Left cardiac atrium (tissue), 4 donors: ENCODE measurements around the gene NAA38. TPM values are rescaled to one million over a fixed set of nuclear protein-coding genes. Genes with fewer than 3 reads are reported as not detected.

ENCODE experiments used
- ATAC-seq, 2 donors: fragments of 200-7000 bp; cut with Tn5 transposase; one replicate each; pipeline ENCODE4 v1.9.1; 2020; ENCODE audit warnings: mild to moderate bottlenecking in 2 of 2, moderate library complexity in 2 of 2
- DNase-seq: peaks from one replicate; pipeline ENCODE4 v3.0.0-alpha.2; 2020
- intact Hi-C, 2 donors: fragments of 100-400 bp; cut with DNase I; formaldehyde crosslinking; loops; one replicate each; pipeline versions ENCODE4 v1.14.1 to v1.15.1; 2022 to 2023
- total RNA-seq, 2 donors: library from RNA; stranded (reverse); fragmentation: NEBNext Ultra II Directional; extraction: Animal tissue kit (Norgen Biotek cat#: 25700); gene quantifications; one replicate each; pipeline ENCODE4 v1.2.1, GENCODE V29; 2021
- donor health status: DM: no; HTN: yes; CAD: no.
- donor health status: DM: no; HTN: yes; CAD: no; lungs with severe emphysema.
- donor health status: DM: yes; HTN: yes; CAD: no.
- donor health status: Dilated cardiomyopathy.

The NAA38 gene
- total RNA-seq, 2 donors from 2014 or later: 66.9 to 83.1 TPM

DNA sequence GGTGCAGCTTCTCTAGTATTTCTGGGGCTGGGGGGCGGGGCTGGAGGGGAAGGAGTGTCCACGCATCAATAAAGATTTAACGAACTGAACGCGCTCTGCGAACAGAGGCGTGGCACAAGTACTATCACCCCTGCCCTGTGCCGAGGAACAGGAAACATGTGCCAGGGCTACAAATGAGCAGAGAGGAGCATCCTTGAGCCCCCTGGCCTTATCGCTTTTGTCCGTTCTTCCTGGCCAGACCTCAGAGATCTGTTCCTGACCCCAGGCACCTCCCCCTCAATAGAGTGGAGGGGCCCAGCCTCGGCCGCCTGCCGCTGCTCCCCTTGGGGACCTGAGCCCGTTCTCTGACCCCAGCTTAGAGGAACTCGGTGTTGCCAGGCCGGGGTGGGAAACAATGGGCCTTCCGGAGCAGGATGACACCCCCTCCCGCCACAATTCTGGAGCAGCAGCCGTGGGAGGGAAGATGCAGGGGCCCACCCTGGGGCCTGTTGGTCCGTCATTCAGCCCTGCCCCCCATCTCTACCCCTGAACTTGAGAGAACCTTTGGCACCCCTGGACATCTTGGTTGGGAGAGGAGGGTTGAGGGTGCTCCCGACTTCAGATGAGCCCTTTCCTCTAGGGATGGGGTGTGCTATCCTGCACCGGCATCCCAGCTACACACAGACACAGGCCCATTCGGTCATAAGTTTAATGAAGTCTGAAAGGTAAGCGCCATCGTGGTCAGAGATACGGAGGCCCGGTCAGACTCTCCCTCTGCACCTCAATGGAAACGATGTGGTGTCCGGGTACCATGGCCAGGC is 1.1 kb downstream of the NAA38 start:
- peak; percentile 86 for DNase-seq
- intact Hi-C loops: loop anchor here in 1 of 2 donors (5.0 kb wide), 1 partner anchor 34 kb away; no protein-coding TSS in a partner anchor
- ATAC-seq: peak; percentile 0 to 3

- no peak for ATAC-seq
- DNase-seq: peak; percentile 60
- intact Hi-C loops: loop anchor here in 1 of 2 donors (5.0 kb wide), 1 partner anchor 33 kb away; no protein-coding TSS in a partner anchor
Observed at GRCh38 chr17:7855660-7856010, 1.7 kb downstream of the NAA38 start.

DNA sequence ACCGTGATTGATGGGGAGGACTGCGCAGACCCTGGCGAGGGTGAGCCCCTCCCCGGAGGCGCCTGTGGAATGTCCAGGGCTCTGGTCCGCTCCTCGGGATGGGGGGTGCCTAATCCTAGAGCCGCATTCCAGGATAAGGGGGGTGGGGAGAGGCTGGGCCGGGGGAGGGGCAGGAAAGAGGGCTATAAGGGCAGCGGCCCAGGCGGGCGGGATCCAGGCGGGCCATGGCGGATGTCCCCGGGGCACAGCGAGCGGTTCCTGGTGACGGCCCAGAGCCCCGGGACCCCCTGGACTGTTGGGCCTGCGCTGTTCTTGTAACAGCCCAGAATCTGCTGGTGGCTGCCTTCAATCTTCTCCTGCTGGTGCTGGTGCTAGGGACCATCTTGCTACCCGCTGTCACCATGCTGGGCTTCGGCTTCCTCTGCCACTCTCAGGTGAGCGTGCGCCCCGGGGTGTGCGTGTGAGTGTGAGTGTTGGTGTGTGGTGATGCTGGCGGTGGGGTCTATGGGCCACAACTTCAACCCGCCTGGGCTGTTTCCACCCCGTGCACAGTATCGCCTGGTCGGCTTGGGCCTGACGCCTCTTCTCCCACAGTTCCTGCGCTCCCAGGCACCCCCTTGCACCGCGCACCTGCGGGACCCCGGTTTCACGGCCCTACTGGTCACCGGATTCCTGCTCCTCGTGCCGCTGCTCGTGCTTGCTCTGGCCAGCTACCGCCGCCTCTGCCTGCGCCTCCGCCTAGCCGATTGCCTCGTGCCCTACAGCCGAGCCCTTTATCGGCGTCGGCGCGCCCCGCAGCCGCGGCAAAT is 2.3 kb downstream of the NAA38 start, which contains the start of gene TMEM88:
Gene TMEM88 (plus strand): TSS at position 216 of the 809 bp plus-strand sequence. CDS start 9 bp downstream, at position 225.
- DNase-seq (peak; percentile 54), ATAC-seq (no peak)
- intact Hi-C loops: loop anchor here in 1 of 2 donors (5.0 kb wide), 1 partner anchor 33 kb away; no protein-coding TSS in a partner anchor

- intact Hi-C loops: no loop called here
Observed at GRCh38 chr17:7854078-7854777, 3.1 kb downstream of the NAA38 start.

DNA sequence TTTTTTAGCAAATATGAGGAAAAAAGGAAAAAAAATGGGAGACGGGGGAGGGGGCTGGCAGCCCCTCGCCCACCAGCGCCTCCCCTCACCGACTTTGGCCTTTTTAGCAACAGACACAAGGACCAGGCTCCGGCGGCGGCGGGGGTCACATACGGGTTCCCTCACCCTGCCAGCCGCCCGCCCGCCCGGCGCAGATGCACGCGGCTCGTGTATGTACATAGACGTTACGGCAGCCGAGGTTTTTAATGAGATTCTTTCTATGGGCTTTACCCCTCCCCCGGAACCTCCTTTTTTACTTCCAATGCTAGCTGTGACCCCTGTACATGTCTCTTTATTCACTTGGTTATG is 3.7 kb downstream of the NAA38 start:
- intact Hi-C loops: loop anchor here in 1 of 2 donors (2.0 kb wide), 1 partner anchor 29 kb away; no protein-coding TSS in a partner anchor
- ATAC-seq (no peak), DNase-seq (peak; percentile 24)

More at GRCh38 chr17:7854078-7854777, 3.1 kb downstream of the NAA38 start:
- DNase-seq (peak; percentile 34), ATAC-seq (no peak)

- intact Hi-C loops: loop anchor here in 1 of 2 donors (2.0 kb wide), 1 partner anchor 28 kb away; no protein-coding TSS in a partner anchor
- ATAC-seq (no peak), DNase-seq (peak; percentile 31)
Observed at GRCh38 chr17:7852919-7853690, 4.3 kb downstream of the NAA38 start.

GRCh38 chr17:7852262-7852670 is 5.1 kb downstream of the NAA38 start:
- intact Hi-C loops: loop anchor here in 1 of 2 donors (2.0 kb wide), 1 partner anchor 27 kb away; no protein-coding TSS in a partner anchor
- no peak for ATAC-seq
- DNase-seq: peak; percentile 25

GRCh38 chr17:7851438-7852261 is 5.7 kb downstream of the NAA38 start:
- peak; percentile 93 for DNase-seq
- intact Hi-C loops: loop anchor here in 1 of 2 donors (2.0 kb wide), 1 partner anchor 27 kb away; no protein-coding TSS in a partner anchor

GRCh38 chr17:7850701-7851437 is 6.5 kb downstream of the NAA38 start:
- DNase-seq (peak; percentile 34), ATAC-seq (no peak)
- intact Hi-C loops: no loop called here

More at GRCh38 chr17:7851438-7852261, 5.7 kb downstream of the NAA38 start:
- ATAC-seq: peak; percentile 71 to 75

DNA sequence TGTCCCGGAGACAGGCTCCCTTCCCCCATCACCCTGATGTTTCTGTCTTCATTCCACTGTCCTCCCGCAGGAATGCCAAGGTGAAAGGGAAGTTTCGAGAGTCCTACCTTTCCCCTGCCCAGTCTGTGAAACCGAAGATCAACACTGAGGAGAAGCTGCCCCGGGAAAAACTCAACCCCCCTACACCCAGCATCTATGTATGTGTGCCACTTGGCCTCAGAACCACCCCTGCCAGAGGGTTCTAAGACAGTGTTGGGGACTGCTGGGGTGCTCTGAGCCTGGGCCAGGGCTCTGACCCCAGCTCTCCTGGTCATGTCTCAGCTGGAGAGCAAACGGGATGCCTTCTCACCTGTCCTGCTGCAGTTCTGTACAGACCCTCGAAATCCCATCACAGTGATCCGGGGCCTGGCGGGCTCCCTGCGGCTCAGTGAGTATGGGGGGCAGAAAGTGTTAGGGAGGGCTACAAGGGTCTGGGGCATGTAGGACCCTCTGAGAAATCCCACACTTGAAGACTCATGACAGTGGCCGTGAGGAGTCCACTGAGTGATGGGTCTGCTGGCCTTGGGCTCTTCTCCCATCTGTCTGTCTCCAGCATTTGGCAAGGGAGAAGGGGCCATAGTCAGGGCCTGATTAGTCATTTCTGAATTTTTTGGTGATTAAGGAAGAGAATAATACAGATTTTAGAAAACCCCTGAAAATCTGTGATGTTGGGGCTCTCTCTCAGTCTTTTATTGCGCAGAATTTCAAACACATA is 7.4 kb downstream of the NAA38 start:
- ATAC-seq (no peak), DNase-seq (no peak)
- intact Hi-C loops: no loop called here

GRCh38 chr17:7849130-7849750 is 8.1 kb downstream of the NAA38 start:
- DNase-seq (peak; percentile 26), ATAC-seq (no peak)
- intact Hi-C loops: no loop called here

- ATAC-seq (no peak), DNase-seq (no peak)
- intact Hi-C loops: no loop called here
Observed at GRCh38 chr17:7848739-7849129, 8.6 kb downstream of the NAA38 start.

DNA sequence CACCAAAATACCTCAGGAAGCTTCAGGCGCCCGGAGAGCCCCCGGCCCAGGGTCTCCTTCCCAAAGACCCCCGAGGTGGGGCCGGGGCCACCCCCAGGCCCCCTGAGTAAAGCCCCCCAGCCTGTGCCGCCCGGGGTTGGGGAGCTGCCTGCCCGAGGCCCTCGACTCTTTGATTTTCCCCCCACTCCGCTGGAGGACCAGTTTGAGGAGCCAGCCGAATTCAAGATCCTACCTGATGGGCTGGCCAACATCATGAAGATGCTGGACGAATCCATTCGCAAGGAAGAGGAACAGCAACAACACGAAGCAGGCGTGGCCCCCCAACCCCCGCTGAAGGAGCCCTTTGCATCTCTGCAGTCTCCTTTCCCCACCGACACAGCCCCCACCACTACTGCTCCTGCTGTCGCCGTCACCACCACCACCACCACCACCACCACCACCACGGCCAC is 9.2 kb downstream of the NAA38 start:
- DNase-seq (no peak), ATAC-seq (no peak)
- intact Hi-C loops: no loop called here

DNA sequence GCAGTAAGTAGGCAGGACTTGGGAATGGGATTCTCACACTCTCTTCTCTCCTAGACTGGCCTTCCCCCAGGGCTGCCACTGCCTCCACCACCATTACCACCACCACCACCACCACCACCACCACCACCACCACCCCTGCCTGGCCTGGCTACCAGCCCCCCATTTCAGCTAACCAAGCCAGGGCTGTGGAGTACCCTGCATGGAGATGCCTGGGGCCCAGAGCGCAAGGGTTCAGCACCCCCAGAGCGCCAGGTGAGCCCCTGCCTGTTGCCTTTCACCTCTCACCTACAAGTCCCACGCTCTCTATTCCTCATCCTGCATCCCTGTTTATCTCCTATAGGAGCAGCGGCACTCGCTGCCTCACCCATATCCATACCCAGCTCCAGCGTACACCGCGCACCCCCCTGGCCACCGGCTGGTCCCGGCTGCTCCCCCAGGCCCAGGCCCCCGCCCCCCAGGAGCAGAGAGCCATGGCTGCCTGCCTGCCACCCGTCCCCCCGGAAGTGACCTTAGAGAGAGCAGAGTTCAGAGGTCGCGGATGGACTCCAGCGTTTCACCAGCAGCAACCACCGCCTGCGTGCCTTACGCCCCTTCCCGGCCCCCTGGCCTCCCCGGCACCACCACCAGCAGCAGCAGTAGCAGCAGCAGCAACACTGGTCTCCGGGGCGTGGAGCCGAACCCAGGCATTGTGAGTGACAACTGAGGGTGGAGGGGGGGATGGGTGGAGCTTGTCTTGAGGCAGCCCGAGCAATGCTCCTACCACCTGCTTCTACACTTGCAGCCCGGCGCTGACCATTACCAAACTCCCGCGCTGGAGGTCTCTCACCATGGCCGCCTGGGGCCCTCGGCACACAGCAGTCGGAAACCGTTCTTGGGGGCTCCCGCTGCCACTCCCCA is 10.3 kb downstream of the NAA38 start:
- intact Hi-C loops: no loop called here
- peak; percentile 28 for DNase-seq
- no peak for ATAC-seq
